Dermis blood vessel endothelial cell (primary cell): ENCODE data around the gene AATK. TPM values are rescaled to one million over a fixed set of nuclear protein-coding genes. Genes with fewer than 3 reads are reported as not detected.

ENCODE experiments used
- total RNA-seq: library from RNA; depleted of rRNA; stranded (reverse); fragments of >200 nt; gene quantifications from 2 replicates; pipeline ENCODE4 v1.2.3, GENCODE V29; 2014

Gene AATK
- total RNA-seq, 1 donor from 2014 or later: 4.1 TPM

Other genes with a start within 250 kb of the AATK start
- gene CHMP6, start 174.4 kb downstream of the AATK start, total RNA-seq: 19.2 and 28.6 TPM in 2 replicates
- 27.7 and 53.9 TPM in 2 replicates for gene BAIAP2, start 131.1 kb downstream of the AATK start, total RNA-seq
- gene PVALEF, start 714 bp downstream of the AATK start, total RNA-seq: not detected in 2 replicates
- gene CEP131, start 56.7 kb upstream of the AATK start, total RNA-seq: 11.3 and 12.3 TPM in 2 replicates
- 12.1 and 24.5 TPM in 2 replicates for gene TEPSIN, start 72.8 kb upstream of the AATK start, total RNA-seq
- 18.4 and 26.9 TPM in 2 replicates for gene NDUFAF8, start 73.1 kb upstream of the AATK start, total RNA-seq
- gene SLC38A10, start 129.1 kb upstream of the AATK start, total RNA-seq: 101 and 106 TPM in 2 replicates
- gene BAHCC1, start 229.2 kb upstream of the AATK start, total RNA-seq: 4.8 and 19.3 TPM in 2 replicates